Sigmoid colon (tissue), 4 donors: ENCODE measurements around the gene IRF5.

Experiments used
- EP300 ChIP-seq, 4 donors: sonication (generic); formaldehyde crosslinking; IDR thresholded peaks; one replicate each; pipeline ENCODE4 v1.6.1; 2017; ENCODE audit warnings: antibody characterized with exemption in 4 of 4
- POLR2A ChIP-seq, 2 donors: fragments of 450-650 bp; IDR thresholded peaks; one replicate each; pipeline ENCODE4 v1.6.1; 2016; ENCODE audit warnings: antibody characterized with exemption in 2 of 2, mild to moderate bottlenecking in 2 of 2, moderate library complexity in 2 of 2
- POLR2AphosphoS5 ChIP-seq, 4 donors: sonication (generic); formaldehyde crosslinking; IDR thresholded peaks; one replicate each; pipeline ENCODE4 v1.6.1; 2017; ENCODE audit warnings: antibody characterized with exemption in 4 of 4
- TF ChIP-seq, protein P1 (sequence below), 4 experiments: fragments of 450-650 bp in 3 of 4; fragments of 200-600 bp in 1 of 4; IDR thresholded peaks; one replicate each; pipeline ENCODE4 v1.5.1; 2016 to 2019; ENCODE audit warnings: antibody characterized with exemption in 4 of 4, mild to moderate bottlenecking in 3 of 4, moderate library complexity in 2 of 4

DNA sequence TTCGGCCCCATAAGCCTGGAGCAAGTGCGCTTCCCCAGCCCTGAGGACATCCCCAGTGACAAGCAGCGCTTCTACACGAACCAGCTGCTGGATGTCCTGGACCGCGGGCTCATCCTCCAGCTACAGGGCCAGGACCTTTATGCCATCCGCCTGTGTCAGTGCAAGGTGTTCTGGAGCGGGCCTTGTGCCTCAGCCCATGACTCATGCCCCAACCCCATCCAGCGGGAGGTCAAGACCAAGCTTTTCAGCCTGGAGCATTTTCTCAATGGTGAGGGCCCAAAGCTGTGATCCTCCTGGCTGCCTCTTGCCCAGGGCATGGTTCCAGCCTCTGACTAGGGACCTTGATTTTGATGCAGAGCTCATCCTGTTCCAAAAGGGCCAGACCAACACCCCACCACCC, 10.1 kb downstream of the IRF5 start:
- TF ChIP-seq, protein P1, sequence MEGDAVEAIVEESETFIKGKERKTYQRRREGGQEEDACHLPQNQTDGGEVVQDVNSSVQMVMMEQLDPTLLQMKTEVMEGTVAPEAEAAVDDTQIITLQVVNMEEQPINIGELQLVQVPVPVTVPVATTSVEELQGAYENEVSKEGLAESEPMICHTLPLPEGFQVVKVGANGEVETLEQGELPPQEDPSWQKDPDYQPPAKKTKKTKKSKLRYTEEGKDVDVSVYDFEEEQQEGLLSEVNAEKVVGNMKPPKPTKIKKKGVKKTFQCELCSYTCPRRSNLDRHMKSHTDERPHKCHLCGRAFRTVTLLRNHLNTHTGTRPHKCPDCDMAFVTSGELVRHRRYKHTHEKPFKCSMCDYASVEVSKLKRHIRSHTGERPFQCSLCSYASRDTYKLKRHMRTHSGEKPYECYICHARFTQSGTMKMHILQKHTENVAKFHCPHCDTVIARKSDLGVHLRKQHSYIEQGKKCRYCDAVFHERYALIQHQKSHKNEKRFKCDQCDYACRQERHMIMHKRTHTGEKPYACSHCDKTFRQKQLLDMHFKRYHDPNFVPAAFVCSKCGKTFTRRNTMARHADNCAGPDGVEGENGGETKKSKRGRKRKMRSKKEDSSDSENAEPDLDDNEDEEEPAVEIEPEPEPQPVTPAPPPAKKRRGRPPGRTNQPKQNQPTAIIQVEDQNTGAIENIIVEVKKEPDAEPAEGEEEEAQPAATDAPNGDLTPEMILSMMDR (IDR thresholded peaks at IDR 0.05): no peak
- no peak for TF ChIP-seq EP300 (IDR thresholded peaks at IDR 0.05)
- no peak for TF ChIP-seq POLR2A (IDR thresholded peaks at IDR 0.05)
- no peak for TF ChIP-seq POLR2AphosphoS5 (IDR thresholded peaks at IDR 0.05)
